Osteocyte (in vitro differentiated cells): ENCODE data around the gene DNA2. TPM values are rescaled to one million over a fixed set of nuclear protein-coding genes. Genes with fewer than 3 reads are reported as not detected.

Source experiments
- DNase-seq: peaks from one replicate; pipeline ENCODE4 v3.0.0; 2021; ENCODE audit warnings: mixed read lengths; ENCODE audit not compliant: unreplicated experiment; ENCODE audit errors: extremely low spot score
- H3K27ac Mint-ChIP-seq: one replicate; pipeline ENCODE4 v1.8.0; 2021; ENCODE audit warnings: mild to moderate bottlenecking, mixed read lengths; ENCODE audit not compliant: unreplicated experiment
- H3K27me3 Mint-ChIP-seq: one replicate; pipeline ENCODE4 v1.8.0; 2021; ENCODE audit warnings: mixed read lengths; ENCODE audit not compliant: unreplicated experiment
- H3K36me3 Mint-ChIP-seq: one replicate; pipeline ENCODE4 v1.8.0; 2021; ENCODE audit warnings: mixed read lengths; ENCODE audit not compliant: unreplicated experiment
- H3K4me1 Mint-ChIP-seq: one replicate; pipeline ENCODE4 v1.8.0; 2021; ENCODE audit warnings: mixed read lengths; ENCODE audit not compliant: unreplicated experiment
- H3K4me3 Mint-ChIP-seq: one replicate; pipeline ENCODE4 v1.8.0; 2021; ENCODE audit warnings: mild to moderate bottlenecking, moderate library complexity, mixed read lengths; ENCODE audit not compliant: unreplicated experiment
- H3K9me3 Mint-ChIP-seq: one replicate; pipeline ENCODE4 v1.8.0; 2021; ENCODE audit warnings: mixed read lengths; ENCODE audit not compliant: unreplicated experiment
- CTCF ChIP-seq: fragments of 200-600 bp; sonication (generic); IDR thresholded peaks from 2 replicates; pipeline ENCODE4 v1.5.0; 2021; ENCODE audit warnings: antibody characterized with exemption, mild to moderate bottlenecking, moderate library complexity
- total RNA-seq: library from RNA; stranded (reverse); gene quantifications from 2 replicates; pipeline ENCODE4 v1.2.1, GENCODE V29; 2021

Gene DNA2
- total RNA-seq, 1 donor from 2014 or later = 6.0 TPM

DNA sequence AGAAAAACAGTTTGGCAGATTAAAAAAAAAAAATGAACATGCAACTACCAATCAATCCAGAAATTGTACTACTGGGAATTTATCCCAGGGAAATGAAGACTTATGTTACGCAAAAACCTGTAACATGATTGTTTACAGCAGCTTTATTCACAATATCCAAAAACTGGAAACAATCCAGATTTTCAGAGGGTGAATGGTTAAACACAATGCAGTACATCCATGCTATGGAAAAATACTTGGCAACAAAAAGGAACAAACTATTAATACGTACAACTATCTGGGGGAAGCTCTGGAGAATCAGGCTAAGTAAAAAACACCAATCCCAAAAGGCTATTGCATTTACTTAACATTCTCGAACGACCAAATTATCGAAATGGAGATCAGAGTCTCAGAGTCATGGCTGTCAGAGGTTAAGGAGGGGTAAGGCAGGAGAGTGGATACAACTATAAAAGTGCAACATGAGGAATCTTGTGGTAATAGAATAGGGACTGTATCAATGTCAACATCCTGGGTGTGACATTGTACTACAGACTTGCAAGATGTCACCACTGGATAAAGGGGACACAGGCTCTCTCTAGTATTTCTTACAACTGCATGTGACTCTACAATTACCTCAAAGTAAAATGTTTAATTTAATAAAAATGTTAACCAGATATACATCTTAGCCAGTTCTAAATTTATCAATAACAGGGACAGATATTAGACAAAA lies 43.2 kb downstream of the DNA2 start:
- H3K9me3 Mint-ChIP-seq = no peaks in the 10 kb centered on the region
- no peaks in the 10 kb centered on the region for H3K27me3 Mint-ChIP-seq
- H3K4me3 Mint-ChIP-seq = no peak overlapping the region
- TF ChIP-seq CTCF = no peak
- peaks cover 8% of the 10 kb centered on the region for H3K36me3 Mint-ChIP-seq
- H3K4me1 Mint-ChIP-seq = no peaks in the 10 kb centered on the region
- DNase-seq = no peak
- no peak overlapping the region for H3K27ac Mint-ChIP-seq

DNA sequence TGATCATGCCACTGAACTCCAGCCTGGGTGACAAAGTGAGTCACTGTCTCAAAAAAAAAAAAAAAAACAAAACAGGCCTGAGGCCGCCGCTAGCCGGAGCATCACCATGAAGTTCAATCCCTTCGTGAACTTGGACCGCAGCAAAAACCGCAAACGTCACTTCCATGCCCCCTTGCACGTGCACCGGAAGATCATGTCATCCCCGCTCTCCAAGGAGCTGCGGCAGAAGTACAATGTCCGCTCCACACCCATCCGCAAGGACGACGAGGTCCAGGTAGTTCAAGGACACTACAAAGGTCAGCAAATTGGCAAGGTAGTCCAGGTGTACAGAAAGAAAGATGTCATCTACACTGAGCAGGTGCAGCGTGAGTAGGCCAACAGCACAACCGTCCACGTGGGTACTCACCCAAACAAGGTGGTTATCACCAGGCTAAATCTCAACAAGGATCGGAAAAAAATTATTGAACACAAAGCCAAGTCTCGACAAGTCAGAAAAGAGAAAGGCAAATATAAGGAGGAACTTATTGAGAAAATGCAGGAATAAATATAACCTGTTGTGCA lies 47.2 kb downstream of the DNA2 start:
- no peaks in the 10 kb centered on the region for H3K4me1 Mint-ChIP-seq
- no peak overlapping the region for H3K4me3 Mint-ChIP-seq
- no peaks in the 10 kb centered on the region for H3K9me3 Mint-ChIP-seq
- no peak overlapping the region for H3K27ac Mint-ChIP-seq
- no peak for TF ChIP-seq CTCF
- peaks cover 10% of the 10 kb centered on the region for H3K36me3 Mint-ChIP-seq
- peak; percentile 62 for DNase-seq
- H3K27me3 Mint-ChIP-seq = no peaks in the 10 kb centered on the region

- no peak for TF ChIP-seq CTCF
- H3K36me3 Mint-ChIP-seq = peaks cover 13% of the 10 kb centered on the region
- DNase-seq = peak; percentile 49
- H3K4me3 Mint-ChIP-seq = no peak overlapping the region
- H3K27ac Mint-ChIP-seq = no peak overlapping the region
- no peaks in the 10 kb centered on the region for H3K4me1 Mint-ChIP-seq
- no peaks in the 10 kb centered on the region for H3K27me3 Mint-ChIP-seq
- H3K9me3 Mint-ChIP-seq = no peaks in the 10 kb centered on the region
Observed at GRCh38 chr10:68423522-68423921, 48.3 kb downstream of the DNA2 start.

DNA sequence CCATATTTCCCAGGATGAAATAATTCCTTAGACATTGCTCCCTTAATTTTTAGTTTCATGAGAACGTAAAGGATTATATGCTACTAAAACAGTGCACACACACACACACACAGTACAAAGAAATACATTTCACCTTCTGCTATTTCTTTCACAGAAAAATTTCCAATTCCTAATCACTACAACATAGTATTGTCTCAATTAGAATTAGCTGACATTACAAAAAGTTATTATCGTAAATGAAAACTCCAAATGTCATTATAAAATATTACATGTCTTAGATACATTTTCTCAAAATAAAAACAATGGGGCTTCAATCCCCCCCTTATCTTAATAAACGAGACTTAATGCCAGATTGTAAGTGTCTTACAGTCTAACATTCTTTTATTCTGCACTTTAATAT lies 52.4 kb downstream of the DNA2 start:
- no peak overlapping the region for H3K27ac Mint-ChIP-seq
- no peak for TF ChIP-seq CTCF
- no peak overlapping the region for H3K4me3 Mint-ChIP-seq
- DNase-seq = no peak
- peaks cover 16% of the 10 kb centered on the region for H3K36me3 Mint-ChIP-seq
- no peaks in the 10 kb centered on the region for H3K4me1 Mint-ChIP-seq
- H3K9me3 Mint-ChIP-seq = no peaks in the 10 kb centered on the region
- no peaks in the 10 kb centered on the region for H3K27me3 Mint-ChIP-seq

DNA sequence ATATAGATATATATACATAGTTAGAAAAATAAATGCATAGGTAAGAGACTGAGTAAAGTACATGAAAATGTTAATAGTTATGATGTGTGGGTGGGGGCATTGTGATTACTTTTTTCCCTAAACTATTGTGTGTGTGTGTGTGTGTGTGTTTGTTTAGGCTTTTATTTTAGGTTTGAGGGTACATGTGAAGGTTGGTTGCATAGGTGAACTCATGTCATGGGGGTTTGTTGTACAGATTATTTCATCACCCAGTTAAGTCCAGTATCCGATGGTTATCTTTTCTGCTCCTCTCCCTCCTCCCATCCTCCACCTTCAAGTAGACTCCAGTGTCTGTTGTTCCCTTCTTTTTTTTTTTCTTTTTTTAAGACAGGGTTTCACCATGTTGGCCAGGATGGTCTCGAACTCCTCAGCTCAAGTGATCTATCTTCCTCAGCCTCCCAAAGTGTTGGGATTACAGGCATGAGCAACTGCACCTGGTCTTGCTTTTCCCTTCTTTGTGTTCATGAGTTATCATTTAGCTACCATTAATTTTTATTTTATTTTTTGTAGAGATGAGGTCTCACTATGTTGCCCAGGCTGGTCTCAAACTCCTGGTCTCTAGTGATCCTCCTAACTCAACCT lies 62.8 kb downstream of the DNA2 start:
- Mint-ChIP-seq H3K27me3 (no peaks in the 10 kb centered on the region), H3K27ac (no peak overlapping the region), H3K4me3 (no peak overlapping the region), H3K9me3 (no peaks in the 10 kb centered on the region), H3K4me1 (peaks cover 20% of the 10 kb centered on the region), H3K36me3 (peaks cover 3% of the 10 kb centered on the region)
- no peak for TF ChIP-seq CTCF
- DNase-seq = peak; percentile 17
